T1000 (cell line): ENCODE measurements around the gene CD38.
"Not testable (repeated sequence)": the region's sequence is repeated elsewhere in the genome, so short reads cannot be mapped to it uniquely, and the experiment has no call there.

Experiments used
- DNase-seq: peaks from one replicate; lab custom pipeline; 2025; ENCODE audit warnings: mixed read lengths; lab: John Stamatoyannopoulos, UW

The CD38 gene

DNA sequence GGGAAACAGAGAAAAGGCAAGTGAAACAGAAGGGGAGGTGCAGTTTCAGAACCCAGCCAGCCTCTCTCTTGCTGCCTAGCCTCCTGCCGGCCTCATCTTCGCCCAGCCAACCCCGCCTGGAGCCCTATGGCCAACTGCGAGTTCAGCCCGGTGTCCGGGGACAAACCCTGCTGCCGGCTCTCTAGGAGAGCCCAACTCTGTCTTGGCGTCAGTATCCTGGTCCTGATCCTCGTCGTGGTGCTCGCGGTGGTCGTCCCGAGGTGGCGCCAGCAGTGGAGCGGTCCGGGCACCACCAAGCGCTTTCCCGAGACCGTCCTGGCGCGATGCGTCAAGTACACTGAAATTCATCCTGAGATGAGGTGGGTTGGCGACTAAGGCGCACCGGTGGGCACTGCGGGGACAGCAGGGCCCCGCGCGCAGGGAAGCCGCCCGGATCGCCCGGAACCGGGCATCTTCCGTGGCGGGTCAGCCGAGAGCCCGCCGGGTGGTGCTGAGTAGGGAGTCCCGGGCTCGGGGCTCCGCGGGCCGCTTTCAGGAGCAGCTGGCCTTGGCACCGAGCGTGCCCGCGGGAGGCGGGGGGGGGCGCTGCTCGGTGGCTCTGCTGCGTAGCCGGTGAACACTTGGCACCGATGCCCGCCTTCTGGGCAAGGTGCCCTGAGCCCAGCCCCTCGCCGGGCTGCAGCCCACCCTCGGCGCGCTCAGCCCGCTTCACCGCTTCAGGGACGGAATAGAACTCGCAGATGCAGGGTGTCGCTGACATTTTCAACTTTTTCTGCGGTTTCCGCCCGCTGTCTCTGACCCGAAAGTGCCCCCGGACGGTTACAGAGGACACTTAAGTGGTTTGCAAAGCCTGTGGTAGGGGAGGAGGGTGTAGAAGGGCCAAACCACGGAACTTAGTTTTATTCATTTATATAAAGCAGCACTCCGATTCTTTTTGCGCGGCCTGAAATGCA is at the start of gene CD38:
TSS of gene CD38 (plus strand) at position 40 of the 953 bp plus-strand sequence. CDS start at position 127, 87 bp downstream.
- DNase-seq = no peak

- DNase-seq = no peak
Measured at GRCh38 chr4:15729910-15730533, 48.1 kb upstream of the CD38 start.

- DNase-seq = not testable (repeated sequence)
Measured at GRCh38 chr4:15733061-15733460, 45.1 kb upstream of the CD38 start.

DNA sequence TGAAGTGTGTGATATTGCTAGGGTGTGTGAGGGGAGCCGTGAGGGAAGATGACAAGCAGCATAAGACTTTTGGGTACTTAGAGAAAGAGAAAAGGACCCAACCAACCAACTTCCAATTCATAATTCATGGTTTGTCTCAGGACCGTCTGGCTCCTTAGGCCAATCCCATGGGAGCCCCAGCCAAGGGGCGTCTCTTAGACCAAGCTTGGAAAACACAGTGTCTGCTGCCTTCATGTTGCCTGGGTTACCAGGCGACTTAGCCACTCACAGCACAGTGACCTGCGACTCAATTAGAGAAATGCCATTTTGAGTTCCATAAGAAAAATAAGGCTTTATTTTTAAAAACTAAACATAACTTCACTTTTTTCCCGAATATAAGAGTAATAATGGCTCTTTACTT is 42.6 kb upstream of the CD38 start:
- DNase-seq = no peak

DNA sequence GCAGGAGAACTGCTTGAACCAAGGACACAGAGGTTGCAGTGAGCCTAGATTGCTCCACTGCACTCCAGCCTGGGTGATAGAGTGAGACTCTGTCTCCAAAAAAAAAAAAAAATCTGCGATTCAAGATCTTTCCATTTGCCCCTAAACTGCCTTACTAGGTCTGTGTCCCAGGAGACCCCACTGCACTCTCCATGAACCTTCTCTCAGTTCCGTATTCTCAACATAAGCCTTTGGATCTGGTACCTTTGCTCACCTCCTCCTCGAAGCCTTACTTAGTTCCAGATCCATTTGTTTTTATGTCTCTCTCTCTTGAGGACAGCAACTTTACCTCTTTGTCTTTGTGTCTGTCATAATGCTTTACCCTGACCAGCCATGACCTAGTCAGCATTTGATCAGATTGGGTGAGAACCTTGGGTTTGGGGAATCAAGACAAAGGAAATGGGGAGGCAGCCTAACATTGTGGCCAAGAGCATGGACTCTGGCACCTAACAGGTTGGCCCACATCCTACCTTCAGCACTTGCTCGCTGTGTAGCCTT is 41.5 kb upstream of the CD38 start:
- no peak for DNase-seq

DNA sequence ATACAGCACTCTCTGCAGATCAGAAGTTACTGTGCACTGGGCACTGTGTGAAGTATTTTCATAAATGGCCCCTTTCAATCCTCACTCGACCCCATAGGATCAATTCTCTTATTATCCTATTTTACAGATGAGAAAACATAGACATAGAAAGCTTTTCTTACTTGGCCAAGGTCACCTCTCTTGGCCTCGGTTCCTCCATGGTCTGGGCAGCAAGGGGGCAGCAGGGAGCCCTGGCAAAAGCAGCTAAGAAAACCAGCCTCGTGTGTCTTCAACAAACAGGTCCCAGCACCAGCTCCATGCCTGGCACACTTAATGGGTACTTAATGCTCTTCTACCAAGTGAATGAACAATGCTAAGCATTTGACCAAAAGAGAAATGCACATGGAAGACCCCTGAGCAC is 40.9 kb upstream of the CD38 start:
- DNase-seq = no peak

DNA sequence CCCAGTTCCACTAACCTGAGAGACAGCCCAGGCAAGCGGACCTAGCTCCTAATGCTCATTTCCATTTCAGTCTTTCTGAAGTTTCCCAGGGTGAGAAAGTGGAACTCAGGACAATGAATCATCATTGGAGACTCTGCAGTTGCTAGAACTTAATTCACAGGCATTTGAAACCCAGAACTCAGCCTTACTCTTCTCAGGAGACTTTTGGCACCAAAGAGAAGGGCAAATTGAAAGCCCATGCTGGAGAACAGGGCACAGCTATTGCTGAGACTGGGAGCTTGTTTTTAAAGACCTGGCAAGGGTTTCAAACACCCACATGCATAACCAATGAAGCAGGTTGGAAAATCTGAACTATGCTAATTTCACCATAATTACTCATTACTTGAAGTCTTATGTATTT is 39.3 kb upstream of the CD38 start:
- DNase-seq = no peak

DNA sequence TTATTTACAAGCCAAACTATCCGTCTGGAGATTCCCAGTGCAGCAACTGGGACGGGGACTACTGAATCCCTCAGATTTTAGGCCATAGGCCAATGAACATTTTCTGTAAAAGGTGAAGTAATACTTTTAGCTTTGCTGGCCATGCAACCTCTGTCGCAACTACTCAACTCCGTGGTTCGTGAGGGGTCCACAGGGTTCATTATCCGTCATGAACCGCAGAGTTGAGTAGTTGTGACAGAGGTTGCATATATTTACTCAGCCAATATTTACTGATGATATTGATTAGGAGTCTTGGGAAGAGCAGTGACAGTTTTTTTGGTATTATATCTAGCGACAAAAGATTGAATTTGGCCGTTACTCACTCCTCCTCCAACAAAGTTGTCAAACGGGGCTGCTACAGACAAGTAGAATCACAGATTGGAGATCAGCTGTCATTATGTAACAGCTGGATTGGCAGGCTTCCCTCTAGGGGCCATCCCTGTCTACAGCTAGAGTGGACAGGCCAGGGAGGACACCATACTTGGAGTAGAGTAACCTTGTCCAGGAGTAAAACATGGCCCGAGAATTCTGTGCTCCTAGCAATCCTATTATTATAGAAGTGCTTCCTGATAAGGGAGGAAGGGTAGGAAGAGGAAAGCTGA is 37.2 kb upstream of the CD38 start:
- DNase-seq = no peak

DNA sequence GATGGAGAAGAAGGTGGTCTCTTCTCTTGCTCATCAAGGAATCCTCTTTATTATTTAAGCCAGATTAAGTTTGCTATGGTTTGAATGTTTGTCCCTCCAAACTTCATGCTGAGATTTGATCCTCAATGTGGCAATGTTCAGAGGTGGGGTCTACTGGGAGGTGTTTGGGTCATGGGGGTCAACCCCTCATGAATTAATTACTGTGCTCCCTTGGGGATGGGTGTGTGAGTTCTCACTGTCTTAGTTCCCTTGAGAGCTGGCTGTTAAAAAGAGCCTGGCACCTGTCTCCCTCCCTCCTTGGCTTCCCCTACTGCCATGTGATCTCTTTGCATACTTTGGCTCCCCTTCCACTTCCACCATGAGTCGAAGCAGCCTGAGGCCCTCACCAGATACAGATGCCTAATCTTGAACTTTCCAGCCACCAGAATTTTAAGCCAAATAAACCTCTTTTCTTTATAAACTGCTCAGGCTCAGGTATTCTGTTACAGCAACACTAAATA is 36.0 kb upstream of the CD38 start:
- no peak for DNase-seq

DNA sequence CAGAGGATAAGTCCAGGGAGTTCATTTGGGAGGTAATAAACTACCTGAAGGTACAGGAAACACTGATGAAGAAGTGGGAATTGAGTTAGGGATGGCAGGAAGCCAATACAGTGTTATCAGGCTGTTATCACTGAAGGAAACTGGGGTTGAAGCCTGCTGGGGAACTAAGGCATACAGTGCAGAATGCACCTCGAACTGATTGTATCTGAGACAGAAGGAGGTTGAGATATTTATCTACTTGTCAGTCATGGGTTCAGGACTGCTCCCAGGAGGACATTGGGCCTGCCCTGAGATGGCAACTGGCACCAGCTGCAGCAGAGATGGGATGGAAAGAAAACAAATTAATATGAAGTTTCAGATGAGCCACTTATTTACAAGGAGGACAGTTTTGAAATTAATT is 35.5 kb upstream of the CD38 start:
- DNase-seq = no peak

GRCh38 chr4:15744016-15744545 is 34.0 kb upstream of the CD38 start:
- DNase-seq = no peak

GRCh38 chr4:15746110-15746509 is 32.0 kb upstream of the CD38 start:
- DNase-seq = no peak

DNA sequence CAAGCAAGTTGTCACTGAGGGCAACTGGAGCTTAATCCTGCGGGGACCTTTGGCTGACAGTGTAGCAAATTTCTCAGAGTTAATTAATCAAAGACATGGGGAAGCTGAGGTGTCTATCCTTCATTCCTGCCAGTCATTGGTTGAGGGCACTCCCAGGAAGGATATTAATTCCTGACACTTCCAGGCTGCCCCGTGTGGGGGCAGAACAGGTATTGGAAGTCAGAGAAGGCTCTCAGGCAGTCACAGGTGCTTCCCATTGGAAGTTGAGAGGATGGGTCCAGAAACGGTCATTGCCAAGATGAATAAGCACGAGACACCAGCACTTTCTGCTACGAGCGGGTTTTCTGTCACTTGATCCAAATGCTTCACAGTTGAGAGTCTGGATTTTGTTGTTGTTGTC is 29.1 kb upstream of the CD38 start:
- no peak for DNase-seq

DNA sequence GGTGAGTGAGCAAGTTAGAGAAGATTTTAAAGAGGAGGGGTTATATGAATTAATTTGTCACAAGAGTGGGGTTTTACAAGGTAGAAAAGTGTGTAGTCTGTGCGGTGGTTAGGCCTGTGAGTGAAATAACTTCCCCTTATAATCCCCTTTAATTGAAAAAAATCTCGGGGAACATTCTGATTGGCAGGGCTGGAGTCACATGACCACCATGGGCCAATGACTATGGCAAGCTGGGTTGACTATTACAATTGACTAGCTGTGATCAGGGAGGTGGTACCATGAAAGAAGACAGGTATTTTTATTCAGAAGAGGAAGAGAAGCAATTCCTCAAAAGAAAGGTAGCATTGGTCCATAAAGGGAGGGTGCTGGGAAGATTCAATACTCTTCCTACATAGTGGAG is 27.0 kb upstream of the CD38 start:
- no peak for DNase-seq

DNA sequence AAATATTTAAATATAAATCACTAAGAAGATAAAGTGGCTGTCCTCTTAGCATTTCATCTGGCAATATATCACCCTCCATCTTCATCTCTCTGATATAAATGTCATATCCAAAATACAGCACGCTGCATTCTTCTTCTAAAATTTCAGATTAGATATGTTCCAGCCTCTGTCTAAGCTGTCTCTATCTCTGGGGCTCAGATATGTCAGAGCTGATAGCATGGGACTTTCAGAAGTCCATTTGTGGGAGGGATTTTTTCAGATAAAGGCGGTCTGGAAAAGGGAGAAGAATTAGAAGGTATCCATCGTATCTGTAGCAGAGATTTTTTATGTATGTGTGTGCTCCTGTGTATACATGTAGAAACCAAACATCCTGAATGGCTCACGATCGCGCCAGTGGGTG is 25.0 kb upstream of the CD38 start:
- no peak for DNase-seq

DNA sequence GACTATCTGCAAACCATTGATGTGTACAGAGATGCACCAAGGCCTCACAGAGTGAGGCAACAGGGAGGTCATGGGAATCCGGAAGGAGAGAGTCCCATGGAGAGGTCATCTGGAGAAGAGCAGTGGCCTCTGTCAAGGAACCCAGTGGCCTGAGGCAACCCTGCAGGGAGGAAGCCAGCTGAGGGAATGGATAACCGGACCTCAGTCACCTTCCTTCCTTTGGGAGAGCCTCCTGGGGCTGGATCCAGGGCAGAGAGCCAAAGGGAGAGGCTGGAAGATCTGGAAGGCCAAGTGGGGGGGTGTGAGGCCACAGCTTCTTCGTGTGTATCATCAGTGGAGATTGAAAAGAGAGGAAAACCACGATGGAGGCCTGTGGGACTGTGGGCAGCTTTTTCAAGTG is 24.3 kb upstream of the CD38 start:
- DNase-seq = no peak

DNA sequence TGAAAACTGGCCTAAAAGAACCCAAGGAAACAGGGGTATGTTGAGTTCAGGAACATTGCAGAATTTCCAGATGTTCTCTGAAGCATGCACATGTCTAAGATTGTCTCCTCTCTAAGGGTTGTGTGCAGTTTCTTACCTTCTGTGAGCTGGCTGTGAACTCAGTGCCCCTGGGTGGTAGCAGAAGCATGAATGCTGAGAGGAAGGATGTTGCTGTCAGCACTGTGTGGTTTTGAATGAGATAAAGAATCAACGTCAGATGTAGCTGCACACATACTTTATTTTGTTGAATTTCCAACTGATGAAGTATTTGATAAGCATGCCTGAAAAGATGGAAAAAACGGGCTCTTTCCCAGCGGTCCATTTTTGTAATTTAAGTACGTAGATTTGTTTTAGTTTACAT is 23.8 kb upstream of the CD38 start:
- no peak for DNase-seq

- DNase-seq = peak; percentile 38
Measured at GRCh38 chr4:15755321-15756155, 22.6 kb upstream of the CD38 start.

DNA sequence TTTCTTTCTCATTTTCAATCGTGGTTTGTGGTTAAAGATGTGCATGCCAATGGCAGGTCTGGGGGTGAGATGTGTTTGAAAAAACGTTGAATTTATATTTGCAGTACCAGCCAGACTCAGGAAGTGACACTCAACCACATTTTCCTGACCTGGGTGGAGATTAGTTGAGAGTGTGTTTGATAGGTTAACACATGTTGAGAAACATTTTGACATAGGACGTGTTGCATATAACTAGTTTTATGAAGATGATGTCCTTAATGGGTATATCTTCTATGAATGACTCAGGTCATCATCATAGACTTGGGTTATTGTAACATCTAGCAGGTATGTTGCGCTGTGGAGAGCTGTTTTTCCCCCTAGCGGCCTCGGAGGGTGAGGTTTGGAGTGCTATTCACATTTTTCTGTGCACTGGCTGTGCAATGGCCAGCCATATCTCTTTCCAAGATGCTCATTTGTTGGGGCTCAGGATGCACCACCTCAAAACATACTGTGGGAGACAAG is 21.7 kb upstream of the CD38 start:
- DNase-seq = peak; percentile 29

DNA sequence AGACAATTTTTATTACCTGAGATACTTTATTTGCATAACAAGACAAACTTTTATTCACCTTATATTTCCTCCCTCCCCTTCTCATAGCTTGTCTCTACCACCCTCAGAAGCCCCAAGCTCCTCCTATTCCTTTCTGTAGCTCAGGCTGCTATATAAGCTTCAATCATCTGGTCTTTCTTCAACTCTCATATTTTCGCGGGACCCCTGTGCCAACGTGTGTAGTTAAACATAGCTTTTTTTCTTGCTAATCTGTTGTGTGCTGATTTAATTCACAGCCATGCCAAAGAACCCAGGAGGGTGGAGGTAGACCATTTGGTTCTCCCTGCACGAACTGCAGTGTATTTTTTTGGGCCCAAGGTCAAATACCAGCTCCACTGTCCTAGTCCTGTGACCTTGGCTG is 21.1 kb upstream of the CD38 start:
- no peak for DNase-seq

GRCh38 chr4:15758294-15758693 is 19.8 kb upstream of the CD38 start:
- DNase-seq = no peak
